H1 (cell line): ENCODE measurements around the gene ZNF786. TPM values are rescaled to one million over a fixed set of nuclear protein-coding genes. Genes with fewer than 3 reads are reported as not detected.

Source experiments
- EP300 ChIP-seq, 2 experiments: IDR thresholded peaks; 1 replicate in 1 of 2; 2 replicates in 1 of 2; pipeline ENCODE4 v1.6.1; 2011 to 2012; ENCODE audit warnings: low read depth in 2 of 2, low read length in 2 of 2, mild to moderate bottlenecking in 2 of 2, borderline replicate concordance in 1 of 2, inconsistent platforms in 1 of 2, moderate library complexity in 1 of 2
- polyA plus RNA-seq, 7 experiments: library from polyadenylated mRNA; depleted of rRNA in 3 of 7; stranded (reverse) in 5 of 7; unstranded in 2 of 7; fragments of >200 nt in 5 of 7; fragments of 200-250 nt in 2 of 7; gene quantifications; 1 replicate in 5 of 7; 2 replicates in 1 of 7; 4 replicates in 1 of 7; pipeline versions ENCODE4 v1.2.1 to v1.2.3, GENCODE V29; 2011 to 2013; ENCODE audit warnings: missing spikeins in 2 of 7, mixed read lengths in 2 of 7
- total RNA-seq: library from RNA; stranded (reverse); fragmentation: NEBNext Ultra II Directional; extraction: Animal tissue kit (Norgen Biotek cat#: 25700); gene quantifications from 2 replicates; pipeline ENCODE4 v1.2.1, GENCODE V29; 2021

ZNF786 gene
- total and polyA plus RNA-seq, 2 of the 8 experiments (the other 6 are each of a cell fraction or from before 2014, with no cell fraction given), result 7.7 to 16.3 TPM

DNA sequence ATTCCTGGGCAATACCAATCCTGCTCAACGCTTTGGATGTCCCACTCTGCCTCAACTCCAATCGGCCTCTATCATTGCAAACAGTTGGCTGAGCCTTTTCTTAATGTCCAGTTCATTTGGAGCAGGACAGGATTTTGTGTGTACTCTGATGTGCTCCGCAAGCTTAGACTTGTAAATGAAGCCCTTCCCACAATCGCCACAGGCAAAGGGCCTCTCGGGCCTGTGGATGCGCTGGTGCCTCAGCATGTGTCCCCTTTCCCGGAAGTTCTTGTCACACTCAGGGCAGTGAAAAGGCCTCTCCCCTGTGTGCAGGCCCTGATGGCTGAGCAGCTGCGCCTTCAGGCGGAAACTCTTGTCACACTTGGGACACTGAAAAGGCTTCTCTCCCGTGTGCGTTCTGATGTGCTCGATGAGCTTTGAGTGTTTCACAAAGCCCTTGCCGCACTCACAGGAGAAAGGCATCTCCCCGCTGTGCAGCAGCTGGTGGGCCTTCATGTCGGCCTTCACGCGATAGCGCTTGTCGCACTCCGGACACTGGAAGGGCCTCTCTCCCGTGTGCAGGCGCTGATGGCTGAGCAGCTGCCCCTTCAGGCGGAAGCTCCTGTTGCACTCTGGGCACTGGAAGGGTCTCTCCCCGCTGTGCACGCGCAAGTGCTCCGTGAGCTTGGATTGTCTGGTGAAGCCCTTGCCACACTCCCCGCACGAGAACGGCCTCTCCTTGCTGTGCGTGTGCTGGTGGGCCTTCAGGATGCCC is 20.0 kb downstream of the ZNF786 start (continued):
- no peak for TF ChIP-seq EP300 (IDR thresholded peaks at IDR 0.05; ENCODE audit: borderline replicate concordance in 1 of 2, low read depth in 2 of 2, low read length in 2 of 2)
